Medulla oblongata (tissue), 1 donor: Measurements from ENCODE around the gene TENM4.

Experiments
- DNase-seq: peaks from one replicate; pipeline ENCODE4 v3.0.0-alpha.2; 2015; ENCODE audit errors: extremely low spot score

Gene TENM4

GRCh38 chr11:79296141-79296540 is 144.7 kb downstream of the TENM4 start:
- no peak for DNase-seq

GRCh38 chr11:79294845-79295731 is 145.7 kb downstream of the TENM4 start:
- DNase-seq, result no peak

DNA sequence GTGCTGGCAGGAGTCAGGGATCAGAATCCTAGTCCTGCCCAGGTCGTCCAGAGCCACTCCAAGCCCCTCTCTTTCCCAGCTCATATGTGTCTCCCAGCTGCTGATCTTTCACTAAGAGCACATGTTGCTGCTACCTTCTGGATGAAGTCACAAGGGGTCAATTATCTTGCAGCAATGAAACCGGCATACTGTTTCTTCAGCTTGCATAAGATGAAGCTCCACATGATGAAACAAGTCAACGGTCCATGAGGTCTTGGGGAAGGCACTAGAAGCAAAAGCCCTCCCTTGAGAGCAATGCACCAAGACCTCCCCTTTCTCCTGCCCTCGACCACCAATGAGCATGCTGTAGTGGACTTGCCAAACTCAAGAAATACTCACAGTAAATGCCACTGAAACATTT is 148.9 kb downstream of the TENM4 start:
- no peak for DNase-seq

GRCh38 chr11:79290761-79291160 is 150.1 kb downstream of the TENM4 start:
- no peak for DNase-seq

- DNase-seq, result no peak
Observed at GRCh38 chr11:79287952-79288351, 152.9 kb downstream of the TENM4 start.

GRCh38 chr11:79285756-79286155 is 155.1 kb downstream of the TENM4 start:
- DNase-seq, result no peak

DNA sequence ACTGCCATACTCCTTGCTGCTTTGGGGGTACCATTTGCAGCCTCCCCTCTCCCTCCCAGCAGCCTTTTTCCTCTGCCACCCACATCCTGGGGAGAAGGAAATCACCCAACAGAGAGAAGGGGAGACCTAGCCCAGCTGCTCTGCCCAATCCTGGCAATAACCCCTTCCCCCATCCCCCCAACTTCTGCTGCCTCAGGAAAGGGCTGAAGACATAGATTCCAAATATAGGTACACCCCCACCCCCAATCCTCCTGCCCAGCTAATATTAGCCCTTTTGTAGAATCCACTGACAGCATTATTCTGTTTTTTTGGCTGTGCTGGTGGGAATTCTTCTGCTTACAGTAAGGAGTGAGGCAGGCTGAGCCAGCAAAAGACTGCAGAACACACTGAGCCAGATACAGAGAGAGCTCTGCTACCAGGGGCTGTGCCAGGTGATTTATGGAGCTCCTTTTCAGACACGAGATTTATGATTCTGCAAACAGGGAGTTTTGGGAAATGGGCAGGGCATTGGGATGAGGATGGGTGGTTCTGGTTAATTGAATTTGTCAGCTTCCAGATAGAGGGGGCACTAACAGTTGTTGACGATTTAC is 164.0 kb downstream of the TENM4 start:
- DNase-seq, result no peak

- no peak for DNase-seq
Observed at GRCh38 chr11:79274636-79275331, 166.0 kb downstream of the TENM4 start.

DNA sequence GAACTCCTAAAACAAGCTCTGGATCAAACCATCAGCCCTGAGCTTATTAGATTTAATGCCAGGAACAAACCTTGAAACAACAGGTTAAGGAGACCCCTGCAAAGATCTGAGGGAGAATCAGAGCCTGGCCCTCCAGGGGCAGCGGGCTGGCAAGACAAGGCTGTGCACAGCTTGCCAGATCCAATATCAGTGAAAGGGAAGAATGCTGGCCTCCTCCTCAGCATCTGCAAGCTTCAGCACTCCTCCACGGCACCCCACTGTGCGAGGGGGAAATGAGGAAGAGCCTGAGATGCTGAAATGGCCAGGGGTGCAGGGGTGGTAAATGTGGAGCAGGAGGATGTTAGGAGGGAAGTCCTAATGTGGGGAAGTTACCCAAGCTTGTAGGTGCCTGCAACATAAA is 167.0 kb downstream of the TENM4 start:
- DNase-seq, result no peak

GRCh38 chr11:79269611-79270307 is 171.1 kb downstream of the TENM4 start:
- DNase-seq, result no peak

- no peak for DNase-seq
Observed at GRCh38 chr11:79266396-79266795, 174.4 kb downstream of the TENM4 start.

GRCh38 chr11:79265756-79266322 is 175.0 kb downstream of the TENM4 start:
- DNase-seq, result no peak

DNA sequence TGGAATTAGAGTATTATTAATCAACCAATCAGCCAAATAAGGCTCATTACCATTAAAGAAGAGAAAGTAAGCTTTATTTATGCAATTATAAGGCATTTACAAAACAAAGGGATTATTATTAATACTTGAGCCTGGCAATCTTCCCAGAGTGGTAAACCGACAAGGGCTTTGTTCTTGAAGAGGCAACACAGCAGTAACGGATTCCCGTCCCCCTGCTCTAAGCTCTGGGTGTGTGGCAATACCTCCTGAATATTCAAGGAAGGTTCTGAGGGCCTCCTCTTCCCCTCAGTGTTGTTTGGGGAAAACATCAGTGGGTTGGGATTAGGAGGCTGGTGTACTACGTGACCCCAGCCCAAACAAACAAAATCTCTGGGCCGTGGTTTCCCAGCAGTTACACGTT is 176.5 kb downstream of the TENM4 start:
- no peak for DNase-seq

DNA sequence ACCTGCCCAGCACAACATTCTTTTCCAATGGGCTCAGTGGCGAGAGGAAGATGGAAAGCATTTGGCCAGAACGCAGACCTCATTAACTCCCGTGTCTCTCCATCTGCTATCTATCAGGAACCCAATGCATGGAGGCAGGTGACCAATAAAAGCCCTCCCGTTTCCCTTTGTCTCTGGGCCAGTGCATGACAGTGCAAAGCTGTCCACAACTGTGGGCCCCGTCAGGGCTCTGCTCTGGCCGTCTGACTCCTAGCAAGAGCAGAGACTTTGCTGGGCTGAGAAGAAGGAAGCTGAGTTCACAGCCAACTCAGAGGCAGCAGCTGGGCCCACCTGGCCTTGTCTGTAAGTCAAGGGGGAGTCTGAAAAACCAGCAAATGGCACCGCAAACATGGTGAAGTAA is 177.8 kb downstream of the TENM4 start:
- DNase-seq, result no peak

GRCh38 chr11:79262221-79262620 is 178.6 kb downstream of the TENM4 start:
- DNase-seq, result no peak

- DNase-seq, result no peak
Observed at GRCh38 chr11:79261684-79262083, 179.1 kb downstream of the TENM4 start.

GRCh38 chr11:79259800-79260199 is 181.0 kb downstream of the TENM4 start:
- no peak for DNase-seq

DNA sequence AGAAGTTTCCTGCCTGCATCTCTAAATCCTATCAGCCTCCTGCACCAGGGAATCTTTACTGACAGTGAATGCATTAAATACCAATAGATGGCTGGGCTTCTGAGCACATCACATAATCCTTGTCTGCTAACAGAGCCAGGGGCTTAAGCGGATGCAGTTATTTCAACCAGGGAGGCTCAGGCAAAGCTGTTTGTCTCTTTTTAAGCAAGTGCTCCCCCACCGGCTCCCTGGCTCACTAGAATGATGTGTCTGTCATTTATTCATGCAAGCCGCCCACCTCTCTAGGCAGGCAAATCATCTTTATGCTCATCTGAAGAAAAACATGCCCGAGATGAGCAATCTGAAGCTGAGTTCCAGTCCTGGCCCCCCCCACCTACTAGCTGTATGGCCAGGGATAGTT is 182.3 kb downstream of the TENM4 start:
- DNase-seq, result no peak

DNA sequence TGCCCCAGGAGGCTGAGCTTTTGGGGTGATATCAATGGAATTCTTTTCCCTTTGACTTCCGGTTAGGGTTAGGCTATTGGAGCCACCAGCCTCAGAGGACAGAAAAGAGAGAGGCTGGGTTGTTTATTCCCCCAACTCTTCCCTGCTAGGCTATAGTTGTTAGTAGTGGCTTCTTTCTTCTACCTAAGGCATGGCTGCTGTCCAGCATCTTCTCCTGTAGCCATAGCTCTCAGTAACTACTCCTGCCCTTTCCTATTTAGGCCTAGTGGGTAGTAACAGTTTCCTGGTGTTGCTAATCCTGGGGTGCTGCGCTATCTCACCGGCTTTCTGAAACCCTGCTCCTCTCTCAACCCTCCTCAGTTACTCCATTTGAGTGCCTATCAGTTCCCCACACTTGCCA is 184.9 kb downstream of the TENM4 start:
- no peak for DNase-seq

DNA sequence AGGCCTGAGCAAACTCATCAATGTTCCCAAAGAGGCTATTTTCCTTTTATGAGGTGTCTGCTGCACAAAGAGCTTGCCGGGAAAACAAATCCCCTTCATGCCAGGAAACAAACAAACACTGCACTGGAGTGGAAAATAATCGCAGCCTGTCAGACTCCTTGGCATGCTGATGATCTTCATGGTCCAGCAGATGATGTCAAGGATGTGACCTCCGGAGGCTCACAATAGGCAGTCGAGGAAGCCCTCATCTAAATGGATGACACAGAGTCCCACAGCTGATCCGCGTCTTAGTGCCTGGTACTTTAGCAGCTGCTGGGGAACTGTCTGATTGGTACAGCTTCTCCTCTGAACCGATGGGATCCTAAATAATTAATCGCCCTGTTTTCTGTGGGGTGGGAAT is 187.6 kb downstream of the TENM4 start:
- peak; percentile 96 for DNase-seq

- DNase-seq, result no peak
Observed at GRCh38 chr11:79249295-79249993, 191.4 kb downstream of the TENM4 start.
